Activated CD4-positive, CD25-positive, alpha-beta regulatory T cell treated with anti-CD3 and anti-CD28 coated beads, Interleukin-2, amount 50 U/mL, for 72 hours (primary cell): Measurements from ENCODE around the gene ANKRD44.
"Not testable (repeated sequence)": the region's sequence is repeated elsewhere in the genome, so short reads cannot be mapped to it uniquely, and the experiment has no call there.

Source experiments
- DNase-seq: peaks from one replicate; pipeline ENCODE4 v3.0.0; 2021

The ANKRD44 gene

DNA sequence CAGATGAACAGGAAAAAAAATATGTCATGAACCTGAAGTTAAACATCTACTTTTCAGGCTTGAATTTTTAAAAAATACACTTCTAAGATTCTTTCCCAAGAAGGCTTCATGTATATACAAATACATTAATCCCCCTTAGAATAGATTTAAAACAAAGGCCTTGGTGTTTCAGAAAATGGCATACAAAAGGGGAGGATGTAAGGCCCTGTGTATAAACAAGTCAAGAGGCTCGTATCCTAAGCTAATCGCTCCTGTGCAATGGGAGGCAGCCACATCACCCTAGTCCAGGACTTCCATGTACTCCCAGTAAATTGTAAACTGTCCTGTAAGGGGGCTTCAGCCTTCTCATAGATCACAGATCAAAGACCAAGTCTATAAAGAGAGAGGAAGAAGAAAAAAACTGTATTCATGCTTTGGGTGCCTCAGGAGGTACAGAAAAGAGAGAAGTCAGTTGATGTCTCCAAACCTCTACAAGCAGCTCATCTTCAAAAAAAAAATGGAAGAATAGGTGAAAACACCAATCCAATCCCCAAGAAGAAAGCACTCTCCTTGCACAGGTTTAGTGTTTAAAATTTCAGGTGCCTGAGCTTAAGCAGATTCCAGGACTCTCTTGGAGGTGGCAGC lies 53.9 kb downstream of the ANKRD44 start:
- no peak for DNase-seq

DNA sequence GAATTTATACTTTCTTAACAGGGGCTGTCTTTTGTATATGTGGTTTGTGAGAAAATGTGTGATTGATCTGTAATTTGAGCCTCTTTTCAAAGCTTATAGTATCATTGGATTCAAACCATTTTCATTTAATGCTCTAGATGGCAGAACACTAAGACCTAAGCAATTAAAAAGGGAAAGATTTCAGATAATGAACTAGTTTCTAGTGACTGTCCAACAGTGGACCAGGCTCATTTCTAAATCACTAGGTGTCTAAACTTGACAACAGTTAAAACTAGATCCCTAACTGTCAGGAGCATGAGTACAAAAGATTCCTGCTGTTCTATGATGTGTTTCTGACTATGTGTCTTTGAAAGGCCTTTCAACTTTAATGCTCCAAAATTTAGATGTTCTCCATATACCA lies 54.6 kb downstream of the ANKRD44 start:
- DNase-seq = no peak

DNA sequence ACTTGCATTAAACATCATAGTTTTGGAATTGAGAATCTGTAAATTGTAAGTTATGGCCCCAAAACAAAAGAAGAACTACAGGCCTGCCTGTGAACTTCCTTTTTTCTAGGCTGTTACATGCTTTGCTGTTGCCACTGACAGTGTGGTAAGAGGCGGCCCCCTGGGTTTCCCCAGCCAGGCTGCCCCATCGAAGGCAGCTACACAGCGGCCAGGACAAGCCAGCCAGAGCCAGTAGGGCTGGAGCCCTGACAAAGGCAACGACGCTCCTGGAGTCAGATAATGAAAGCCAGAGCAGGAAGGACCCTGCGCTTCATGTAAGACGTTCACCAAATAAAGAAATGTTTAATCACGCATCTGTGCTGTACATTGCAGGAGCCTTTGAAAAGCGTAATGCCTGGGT lies 55.0 kb downstream of the ANKRD44 start:
- peak; percentile 70 for DNase-seq

DNA sequence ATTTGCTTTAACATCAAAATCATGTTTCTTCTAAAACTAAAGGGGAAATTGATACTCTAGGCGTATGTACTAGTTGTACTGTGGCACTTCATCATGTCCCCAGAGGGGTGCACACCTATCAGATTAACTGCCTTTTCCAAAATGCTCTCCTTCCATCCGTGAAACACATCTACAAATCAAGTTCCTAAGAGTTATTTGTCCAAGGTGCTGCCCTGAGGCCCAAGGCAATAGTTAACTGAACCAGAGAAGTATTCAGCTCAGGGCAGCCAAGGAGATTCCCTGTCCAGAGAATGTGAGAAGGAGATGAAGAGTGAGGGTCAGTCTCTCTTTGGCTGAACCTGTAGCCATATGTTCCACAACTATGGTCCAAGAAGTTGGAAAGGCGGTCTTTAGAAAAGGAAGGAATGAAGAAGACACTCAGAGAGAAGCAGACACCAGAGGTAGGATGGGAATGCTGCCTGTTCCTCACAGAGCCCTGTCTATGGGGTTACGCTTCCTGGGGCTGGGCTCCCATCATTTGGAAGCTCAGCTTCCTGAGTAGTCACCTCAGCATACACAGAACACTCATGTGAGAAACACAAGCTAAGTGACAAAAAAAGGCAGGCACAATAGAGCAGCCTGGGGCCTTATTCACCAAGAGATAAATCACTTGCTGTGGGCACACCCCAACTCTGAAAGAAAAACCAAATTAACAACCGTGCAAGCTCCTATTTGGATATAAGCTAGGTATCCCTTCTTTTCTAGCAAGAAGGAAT lies 55.6 kb downstream of the ANKRD44 start:
- DNase-seq = no peak

DNA sequence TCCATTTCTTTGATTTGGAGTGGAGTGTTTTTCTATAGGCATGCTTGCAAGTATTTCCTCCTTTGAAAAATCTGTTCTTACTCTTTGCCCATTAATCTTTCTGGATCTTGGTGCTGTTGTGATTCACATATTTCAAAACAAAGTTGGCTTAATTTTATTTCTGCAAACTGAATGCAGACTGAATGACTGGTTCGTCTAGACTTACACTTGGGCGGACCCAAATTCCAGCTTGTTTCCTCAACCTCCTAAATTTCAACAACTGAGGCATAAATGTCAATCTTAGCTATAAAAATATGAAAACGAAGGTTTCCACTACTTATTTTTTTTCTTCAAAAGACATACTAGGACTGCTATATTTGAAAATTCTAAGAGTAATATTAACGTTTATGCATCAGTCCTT lies 59.0 kb downstream of the ANKRD44 start:
- no peak for DNase-seq

DNA sequence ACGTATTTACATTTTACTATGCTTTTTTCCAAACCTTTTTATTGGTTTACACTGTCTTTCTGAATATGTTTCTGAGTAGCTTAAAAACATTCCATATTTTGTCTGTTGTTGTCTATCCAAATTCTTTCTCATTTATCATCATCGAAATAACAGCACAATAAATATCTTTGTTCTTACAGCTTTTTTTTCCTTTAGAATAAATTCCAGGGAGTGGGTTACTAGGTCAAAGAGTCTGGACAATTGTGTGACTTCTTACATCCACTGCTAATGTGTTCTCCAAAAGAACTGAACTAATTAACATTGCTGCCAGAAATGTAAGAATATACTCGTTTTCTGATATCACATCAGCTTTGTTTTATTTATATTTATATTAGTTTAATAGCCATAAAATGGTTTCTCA lies 59.4 kb downstream of the ANKRD44 start:
- no peak for DNase-seq

DNA sequence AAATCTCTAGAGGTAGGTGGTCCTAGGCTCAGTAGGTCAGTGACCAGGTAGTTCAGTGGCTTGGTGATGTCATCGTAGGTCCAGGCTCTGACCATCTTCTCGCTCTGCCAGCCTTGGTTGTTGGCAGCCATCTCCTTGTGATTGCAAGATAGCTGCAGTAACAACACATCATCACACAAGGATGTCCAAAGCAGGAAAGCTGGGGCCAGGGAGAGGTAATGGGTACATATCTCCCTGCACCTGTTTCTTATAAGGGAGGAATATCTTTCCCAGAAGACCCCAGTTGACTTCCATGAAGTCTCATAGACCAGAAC lies 60.5 kb downstream of the ANKRD44 start:
- DNase-seq = no peak

DNA sequence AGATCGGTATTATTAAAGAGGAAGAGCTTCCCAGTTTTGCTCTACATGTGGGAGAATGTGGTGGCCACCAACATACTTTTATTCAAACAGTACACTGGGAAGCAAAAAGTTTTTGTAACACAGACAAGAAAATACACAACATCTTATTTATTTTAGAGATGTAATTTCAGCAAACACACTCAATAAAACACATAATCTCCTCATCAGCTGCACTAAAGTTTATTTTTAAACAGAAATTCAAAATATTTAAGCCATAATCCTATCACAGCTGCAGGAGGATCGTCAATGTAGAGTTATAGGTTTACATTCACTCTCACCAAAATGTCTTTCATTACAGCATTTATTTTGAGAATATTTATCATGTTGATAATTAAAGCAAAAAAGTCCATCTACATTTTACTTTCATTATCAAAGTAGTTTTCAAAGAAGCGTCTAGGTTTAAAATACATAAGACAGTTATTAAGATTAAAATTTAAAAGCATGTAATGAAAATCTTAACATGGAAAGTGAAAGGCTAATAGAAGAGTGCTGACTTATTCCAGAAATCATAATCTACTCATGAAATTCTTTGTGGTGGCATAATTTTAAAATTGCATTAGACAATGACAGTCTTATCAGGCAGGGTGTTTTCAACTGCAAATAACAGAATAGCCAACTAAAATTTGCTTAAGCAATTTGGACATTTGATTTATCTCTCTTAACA lies 61.0 kb downstream of the ANKRD44 start:
- no peak for DNase-seq

DNA sequence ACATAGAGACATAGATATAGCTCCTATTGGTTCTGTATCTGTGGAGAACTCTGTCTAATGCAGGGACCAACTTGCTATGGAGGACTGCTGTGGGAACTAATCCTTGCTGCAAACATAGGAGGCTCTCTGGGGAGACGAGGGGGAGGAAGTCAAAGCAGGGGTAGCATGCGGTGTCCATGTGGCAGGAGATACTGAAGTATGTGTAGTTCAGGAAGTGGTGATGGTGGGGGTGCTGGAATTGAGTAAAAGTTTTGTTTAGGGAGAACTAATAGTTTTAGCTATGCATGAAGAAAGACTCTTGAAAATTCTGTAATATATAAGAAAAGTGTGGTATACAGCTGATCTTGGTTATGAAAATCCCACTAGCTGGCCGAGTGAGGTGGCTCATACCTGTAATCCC lies 62.0 kb downstream of the ANKRD44 start:
- no peak for DNase-seq

DNA sequence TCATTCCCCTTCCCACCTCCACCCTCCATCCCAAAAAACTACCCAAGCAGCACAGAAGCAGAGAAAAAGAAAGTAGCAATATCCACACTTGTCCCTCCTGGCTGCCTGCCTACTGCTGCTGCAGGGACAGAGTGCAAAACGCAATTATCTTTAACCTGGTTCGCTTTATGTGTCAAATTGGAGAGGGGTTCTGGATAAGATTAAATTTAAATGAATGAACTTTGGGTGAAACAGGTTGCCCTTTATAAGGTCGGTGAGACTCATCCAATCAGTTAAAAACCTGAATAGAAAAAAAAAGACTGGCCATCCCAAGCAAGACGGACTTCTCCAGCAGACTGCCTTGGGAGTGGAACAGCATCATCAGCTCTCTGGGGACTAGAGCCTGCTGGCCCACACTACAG lies 62.6 kb downstream of the ANKRD44 start:
- DNase-seq = no peak

DNA sequence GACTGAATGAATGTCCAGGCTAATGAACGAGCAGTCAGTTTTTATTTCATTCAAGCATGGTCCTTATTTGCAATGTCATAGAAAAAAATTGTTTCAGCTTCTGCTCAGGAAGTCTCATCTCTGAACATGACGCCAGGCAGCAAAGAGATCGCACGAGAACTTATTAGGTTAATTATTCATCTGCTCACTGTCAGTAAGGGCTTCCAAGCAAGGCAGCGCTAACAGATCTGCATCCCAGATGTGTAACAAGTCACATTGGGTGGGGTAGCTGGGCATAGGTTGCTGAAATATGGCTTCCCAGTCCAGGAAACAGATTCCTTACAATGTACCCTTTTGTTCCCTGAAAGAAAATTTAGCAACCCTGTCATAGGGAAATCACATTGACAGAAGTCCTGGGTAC lies 63.5 kb downstream of the ANKRD44 start:
- no peak for DNase-seq

DNA sequence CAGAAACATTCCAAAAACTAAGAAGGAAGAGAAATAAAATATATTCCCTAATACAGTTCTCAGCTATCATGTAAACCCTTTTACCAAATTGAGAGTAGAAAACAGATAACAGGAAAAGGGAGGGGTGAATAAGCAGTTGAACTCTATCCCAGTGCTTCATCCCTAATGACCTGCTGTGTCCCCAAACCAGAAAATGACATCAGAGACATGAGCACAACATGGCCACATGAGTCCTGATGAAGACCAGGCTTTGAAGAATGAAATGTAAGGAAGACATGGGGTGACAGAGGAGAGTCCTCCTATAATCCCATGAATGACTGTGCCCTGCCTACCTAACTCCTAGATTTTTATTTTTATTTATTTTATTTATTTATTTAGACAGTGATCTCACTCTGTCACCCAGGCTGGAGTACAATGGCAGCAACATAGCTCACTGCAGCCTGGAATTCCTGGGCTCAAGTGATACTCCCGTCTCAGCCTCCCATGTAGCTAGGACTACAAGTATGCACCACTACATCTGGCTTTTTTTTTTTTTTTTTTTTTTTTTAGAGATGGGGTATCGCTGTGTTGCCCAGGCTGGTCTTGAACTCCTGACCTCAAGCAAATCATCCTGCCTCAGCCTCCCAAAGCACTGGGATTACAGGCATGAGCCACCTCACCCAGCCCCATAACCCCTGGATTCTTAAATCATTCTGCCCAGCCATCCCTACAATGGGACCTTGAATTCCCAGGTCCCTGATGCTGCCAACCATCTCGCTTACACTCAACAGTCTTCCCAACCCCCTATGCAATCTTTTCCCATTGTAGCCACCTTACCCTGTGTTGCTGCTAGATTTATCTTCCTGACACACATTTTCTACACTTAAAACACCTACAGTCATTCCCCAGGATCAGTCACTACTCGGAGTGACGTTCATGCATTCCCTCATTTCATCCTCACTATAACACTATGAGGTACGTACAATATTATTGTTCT lies 64.5 kb downstream of the ANKRD44 start:
- DNase-seq = no peak

DNA sequence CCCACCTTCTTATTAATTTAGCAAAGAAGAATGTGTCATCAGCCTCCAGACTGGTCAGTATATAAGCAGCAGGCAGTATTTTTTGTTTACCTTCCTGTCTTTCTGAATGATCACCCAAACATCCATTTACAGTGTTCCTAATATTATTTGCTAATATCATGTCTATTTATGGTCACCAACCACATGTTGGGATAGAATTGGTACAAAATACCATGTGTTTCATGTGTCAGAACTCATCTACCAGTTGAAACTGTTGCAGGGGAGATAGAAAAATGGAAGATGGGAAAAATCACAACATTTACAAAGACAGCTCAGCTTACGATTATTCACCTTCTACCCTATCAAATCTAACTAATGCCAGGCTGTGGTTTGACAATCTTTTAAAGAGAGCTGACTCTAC lies 66.2 kb downstream of the ANKRD44 start:
- DNase-seq = no peak

DNA sequence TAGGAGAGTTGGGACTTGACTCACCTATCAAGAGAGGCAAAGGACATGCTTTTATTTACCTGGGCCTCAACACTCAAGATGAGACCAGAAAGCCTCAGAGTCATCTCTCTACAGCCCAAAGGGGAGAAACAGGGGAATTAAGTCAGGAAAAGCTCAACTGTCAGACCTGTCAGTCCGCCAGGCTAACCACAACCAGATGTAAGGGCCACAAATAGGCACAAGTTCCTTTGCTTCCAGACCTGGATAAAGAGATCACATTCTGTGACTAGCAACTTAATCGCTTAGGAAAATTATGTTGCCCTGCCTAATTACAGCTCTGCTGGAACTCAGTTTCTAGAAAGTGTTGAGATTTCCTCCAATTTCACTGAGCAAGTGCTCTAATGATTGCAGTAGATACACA lies 67.9 kb downstream of the ANKRD44 start:
- DNase-seq = no peak

DNA sequence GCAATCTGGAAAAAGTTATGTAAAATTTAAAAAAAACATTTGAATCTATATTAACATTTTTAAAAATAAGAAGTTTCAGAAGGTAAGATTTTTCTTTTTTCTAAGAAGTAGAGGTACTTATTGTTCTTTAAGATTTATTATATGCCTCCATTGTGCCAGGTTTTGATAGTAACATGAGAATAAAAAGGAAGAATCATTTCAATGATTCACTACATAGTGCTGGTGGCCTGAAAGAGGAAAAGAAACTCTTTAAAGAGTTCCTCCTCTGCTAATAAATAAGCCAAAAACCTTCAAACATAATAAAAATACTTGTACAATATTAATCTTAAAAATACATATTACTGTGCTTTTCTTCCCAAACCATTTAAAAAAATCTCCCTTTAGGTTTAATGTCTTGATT lies 69.0 kb downstream of the ANKRD44 start:
- DNase-seq = no peak

DNA sequence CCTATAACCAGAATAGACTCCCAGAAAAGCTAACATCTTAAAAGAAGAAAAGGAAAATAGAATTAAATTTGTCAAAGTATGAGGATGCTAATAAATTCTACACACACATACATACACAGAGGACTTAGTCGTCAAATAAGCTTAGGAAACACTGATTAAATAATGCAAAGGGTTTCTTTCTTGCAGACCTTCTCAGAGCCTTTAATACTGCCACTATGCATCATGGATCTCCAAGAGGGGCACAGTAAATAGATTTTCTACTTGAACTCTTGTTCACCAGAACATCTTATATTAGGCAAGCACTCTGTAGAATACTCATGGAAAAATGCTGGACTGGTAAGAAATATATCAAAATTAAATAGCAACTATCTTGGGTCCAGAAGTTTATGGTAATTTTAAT lies 69.4 kb downstream of the ANKRD44 start:
- DNase-seq = no peak

DNA sequence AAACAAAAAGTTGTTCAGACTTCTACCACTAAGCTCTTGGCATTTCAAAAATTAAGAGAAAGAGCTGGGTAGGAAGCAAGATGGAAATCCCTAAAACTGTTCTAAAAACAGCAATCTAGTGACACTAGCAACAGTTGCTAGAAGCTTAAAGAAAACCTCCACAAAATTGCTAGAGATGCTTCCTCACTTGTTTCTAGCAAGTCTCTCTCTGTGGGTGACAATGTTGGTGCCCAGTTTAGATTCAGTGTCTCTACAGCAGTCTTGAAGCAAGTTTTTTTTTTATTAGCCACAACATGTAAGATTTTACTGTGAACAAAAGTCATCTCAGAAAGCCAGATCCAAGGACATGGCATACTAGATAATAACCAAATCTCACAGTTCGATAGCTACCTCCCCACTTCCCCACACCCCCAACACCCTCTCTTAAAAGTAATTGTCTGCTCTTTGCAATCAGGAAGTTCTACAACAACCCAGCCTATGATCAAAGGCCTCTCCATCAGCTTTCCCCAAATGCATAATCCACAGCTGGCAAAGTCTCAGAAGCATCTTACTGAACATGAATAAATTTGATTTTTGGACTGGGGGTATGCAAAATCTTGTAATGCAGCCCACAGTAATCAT lies 70.0 kb downstream of the ANKRD44 start:
- no peak for DNase-seq

DNA sequence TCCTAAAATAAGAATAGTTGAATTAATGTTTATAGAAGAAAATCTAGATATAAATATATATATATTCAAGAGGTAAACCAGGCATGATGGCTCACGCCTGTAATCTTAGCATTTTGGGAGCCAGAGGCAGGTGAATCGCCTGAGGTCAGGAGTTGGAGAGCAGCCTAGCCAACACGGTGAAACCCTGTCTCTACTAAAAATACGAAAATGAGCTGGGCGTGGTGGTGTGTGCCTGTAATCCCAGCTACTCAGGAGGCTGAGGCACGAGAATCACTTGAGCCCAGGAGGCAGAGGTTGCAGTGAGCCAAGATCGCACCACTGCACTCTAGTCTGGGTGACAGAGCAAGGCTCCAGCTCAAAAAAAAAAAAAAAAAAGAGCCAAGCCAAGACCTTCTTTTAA lies 70.6 kb downstream of the ANKRD44 start:
- not testable (repeated sequence) for DNase-seq

DNA sequence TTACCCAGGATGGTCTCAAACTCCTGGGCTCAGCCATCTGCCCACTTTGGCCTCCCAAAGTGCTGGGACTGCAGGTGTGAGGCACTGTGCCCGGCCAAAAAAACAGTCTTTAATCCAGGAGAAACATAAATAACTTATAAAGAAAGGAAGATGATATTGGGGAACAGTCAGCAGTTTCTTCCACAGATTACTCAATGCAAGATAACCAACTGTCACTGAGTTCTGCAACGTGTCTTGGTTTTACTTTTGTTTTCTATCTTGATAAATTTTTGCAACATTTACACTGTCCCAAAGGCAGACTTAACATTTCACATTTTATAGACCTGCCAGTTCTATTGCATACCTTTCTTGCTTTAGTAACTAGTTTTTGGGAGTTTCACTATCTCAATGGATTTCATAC lies 71.1 kb downstream of the ANKRD44 start:
- no peak for DNase-seq

DNA sequence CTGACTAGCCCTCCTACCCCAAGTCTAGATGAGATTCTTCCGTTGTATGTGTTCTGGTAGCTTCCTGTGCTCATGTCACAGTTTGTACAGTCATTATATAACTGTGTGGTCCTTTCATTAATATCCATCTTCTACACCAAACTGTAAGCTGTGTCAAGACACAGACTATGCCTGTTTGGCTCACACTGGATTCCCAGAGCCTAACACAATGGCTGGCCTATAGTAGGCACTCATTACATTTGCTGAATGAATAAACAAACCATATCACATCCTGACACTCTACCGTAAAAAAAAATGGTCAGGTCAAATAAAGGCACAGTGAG lies 72.6 kb downstream of the ANKRD44 start:
- no peak for DNase-seq

DNA sequence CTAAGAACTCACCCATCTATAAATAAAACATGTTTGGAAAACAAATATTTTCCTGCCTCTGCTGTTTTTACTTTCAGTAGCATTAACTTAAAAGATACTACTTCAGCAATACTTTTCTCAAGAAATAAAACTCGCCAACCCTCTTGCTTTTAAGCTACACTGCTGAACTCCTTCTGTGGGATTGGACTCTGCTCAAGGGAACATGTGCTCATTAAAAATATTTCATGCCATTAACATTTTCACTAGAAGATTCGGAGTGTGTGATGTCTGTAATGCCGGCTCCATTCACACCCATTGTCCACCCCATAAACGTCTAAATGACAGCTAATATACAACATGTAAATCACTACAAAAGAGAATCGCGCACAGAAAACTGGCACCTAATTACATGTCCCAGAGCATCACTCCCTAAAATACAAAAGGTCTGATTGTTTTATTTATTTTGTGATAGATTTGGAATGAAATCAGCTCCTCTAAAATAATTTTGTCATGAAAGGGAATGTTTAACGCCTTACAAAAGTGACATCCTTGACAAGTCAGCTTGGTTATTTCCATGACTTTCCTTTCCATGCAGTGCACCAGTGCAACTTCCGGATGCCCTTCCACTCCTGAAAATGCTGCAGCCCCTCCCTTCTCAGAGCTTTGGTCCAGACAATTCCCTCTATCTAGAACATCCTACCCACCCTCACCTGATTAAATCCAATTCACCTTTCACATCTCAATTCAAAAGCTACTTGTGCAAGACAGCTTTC lies 73.1 kb downstream of the ANKRD44 start:
- DNase-seq = no peak

DNA sequence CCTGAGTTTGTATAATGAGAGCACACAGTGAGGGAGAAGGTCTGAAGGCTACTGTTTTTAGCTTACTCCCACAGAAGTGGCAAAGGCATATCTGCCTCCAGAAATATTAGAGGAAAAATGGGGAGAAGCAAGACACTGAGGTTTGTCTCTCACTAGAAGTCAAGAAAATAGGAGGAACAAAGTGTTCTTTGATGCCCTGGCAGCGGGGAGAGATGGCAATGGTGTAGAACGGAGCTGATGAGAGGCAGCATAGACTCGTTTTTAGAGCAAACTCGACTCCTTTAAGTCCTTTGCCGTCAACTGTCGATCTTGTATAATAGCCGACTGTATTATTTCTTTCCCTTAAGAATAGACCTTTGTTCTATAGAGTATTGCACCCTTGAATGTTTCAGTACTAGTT lies 73.8 kb downstream of the ANKRD44 start:
- no peak for DNase-seq
